Peyer's patch (tissue), 4 donors: Measurements from ENCODE around the gene SLC5A9.

Experiments used
- POLR2A ChIP-seq, 2 donors: fragments of 450-650 bp; IDR thresholded peaks; one replicate each; pipeline ENCODE4 v1.5.1; 2017; ENCODE audit warnings: antibody characterized with exemption in 2 of 2, mild to moderate bottlenecking in 2 of 2, moderate library complexity in 2 of 2
- TF ChIP-seq, protein P1 (sequence below), 6 experiments: fragments of 450-650 bp in 4 of 6; fragments of 200-600 bp in 2 of 6; sonication (generic) in 1 of 6; IDR thresholded peaks; one replicate each; pipeline ENCODE4 v1.5.1; 2017 to 2019; ENCODE audit warnings: antibody characterized with exemption in 6 of 6, mild to moderate bottlenecking in 3 of 6, moderate library complexity in 1 of 6

- TF ChIP-seq, protein P1, sequence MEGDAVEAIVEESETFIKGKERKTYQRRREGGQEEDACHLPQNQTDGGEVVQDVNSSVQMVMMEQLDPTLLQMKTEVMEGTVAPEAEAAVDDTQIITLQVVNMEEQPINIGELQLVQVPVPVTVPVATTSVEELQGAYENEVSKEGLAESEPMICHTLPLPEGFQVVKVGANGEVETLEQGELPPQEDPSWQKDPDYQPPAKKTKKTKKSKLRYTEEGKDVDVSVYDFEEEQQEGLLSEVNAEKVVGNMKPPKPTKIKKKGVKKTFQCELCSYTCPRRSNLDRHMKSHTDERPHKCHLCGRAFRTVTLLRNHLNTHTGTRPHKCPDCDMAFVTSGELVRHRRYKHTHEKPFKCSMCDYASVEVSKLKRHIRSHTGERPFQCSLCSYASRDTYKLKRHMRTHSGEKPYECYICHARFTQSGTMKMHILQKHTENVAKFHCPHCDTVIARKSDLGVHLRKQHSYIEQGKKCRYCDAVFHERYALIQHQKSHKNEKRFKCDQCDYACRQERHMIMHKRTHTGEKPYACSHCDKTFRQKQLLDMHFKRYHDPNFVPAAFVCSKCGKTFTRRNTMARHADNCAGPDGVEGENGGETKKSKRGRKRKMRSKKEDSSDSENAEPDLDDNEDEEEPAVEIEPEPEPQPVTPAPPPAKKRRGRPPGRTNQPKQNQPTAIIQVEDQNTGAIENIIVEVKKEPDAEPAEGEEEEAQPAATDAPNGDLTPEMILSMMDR (IDR thresholded peaks at IDR 0.05) = no peak
- TF ChIP-seq POLR2A (IDR thresholded peaks at IDR 0.05) = no peak
These were observed 39.4 kb downstream of the SLC5A9 start for GRCh38 chr1:48261881-48262400.
